AG20443 (cell line): ENCODE measurements around the gene ZDHHC19.
"Not testable (repeated sequence)": the region's sequence is repeated elsewhere in the genome, so short reads cannot be mapped to it uniquely, and the experiment has no call there.

Experiments used
- DNase-seq: peaks from one replicate; pipeline ENCODE4 v3.0.0; 2012; ENCODE audit warnings: low spot score, mixed read lengths

The ZDHHC19 gene

GRCh38 chr3:196202516-196202970 is 8.7 kb downstream of the ZDHHC19 start:
- DNase-seq: peak; percentile 56

DNA sequence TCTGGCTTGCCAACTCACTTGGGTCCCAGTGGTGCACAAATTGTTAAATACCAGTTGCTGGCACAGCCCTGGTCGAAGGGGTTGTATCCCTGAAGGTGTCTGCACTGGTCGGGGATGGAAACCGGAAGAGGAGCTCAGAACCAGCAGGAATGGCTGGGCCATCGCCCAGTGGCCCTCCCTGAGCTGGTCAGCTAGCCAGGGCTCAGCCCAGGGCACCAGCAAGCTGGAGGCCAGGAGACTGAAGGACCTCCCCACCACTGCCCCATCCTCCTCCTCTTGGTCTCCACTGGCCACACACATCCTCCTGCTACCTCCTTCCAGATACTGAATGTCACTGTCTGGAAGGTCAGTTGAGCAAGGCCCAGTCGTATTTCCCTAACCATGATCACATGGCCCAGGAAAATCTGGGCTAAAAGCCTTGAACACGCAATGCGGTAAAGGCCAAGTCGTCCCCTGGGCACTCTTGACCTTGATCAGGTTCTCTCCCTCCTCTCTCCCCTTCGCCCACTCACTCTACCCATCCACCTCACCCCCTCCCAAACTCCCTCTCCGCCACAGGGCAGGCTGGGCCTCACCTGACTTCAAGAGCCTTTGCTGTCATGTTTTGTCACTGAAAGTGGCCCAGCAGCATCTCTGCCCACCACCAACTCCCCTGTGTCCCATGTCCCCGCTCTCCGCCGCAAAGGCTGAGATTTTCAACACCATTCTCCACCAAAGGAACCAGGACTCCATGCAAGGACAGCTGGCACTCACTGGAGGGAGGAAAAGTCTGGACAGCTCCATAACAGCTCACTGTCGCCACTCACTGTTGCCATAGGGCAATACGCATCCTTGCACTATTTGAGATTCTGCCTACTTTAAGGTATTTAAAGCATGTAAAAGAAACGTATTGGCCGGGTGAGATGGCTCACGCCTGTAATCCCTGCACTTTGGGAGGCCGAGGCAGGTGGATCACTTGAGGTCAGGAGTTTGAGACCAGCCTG is 12.1 kb downstream of the ZDHHC19 start:
- no peak for DNase-seq

DNA sequence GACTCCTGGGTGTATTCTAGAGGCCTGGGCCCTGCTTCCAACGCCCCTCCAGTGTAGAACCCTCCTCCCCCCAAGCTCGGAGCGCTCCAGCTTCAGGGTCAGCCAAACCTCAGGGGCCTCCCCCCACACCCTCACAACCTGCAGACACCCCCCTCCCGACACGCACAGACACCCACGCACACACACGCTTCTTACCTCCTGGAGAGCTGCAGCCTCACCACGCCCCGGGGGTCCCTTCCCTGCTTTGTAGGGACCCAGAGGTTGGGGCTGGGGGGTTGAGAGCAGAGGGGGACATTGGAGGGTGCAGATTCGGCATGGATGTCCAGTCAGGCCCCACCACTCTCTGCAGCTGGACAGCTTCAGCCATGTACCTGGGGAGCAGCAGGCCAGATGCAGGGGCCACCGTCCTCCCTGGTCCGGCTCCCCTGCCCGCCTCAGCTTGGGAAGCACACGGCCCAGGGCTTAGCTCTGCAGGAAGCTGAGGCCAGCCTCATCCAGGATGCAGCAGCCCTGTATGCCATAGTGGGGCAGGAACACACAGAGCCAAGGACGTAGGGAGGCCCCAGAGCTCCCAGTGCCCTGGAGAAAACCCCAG is 13.0 kb downstream of the ZDHHC19 start:
- no peak for DNase-seq

DNA sequence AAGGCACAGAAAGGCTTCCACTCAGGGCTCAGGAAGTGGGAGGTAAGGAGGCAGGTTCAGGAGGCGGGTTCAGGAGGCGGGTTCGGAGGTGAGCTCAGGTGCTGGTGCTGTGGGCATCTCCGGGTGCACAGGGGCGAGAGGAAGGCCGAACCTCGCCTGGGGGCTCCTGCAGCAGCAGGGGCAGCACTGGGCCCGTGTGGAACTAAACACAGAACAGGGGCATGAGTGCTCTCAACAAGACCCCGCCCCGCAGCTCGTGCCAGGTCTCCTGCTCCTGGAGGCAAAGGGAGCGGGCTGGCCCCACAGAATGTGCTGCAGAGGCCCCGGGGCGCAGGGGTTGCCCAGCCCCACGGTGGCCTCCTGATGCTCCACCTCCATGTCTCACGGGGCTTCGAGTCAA is 13.7 kb downstream of the ZDHHC19 start:
- DNase-seq: peak; percentile 7

GRCh38 chr3:196195664-196196265 is 15.4 kb downstream of the ZDHHC19 start:
- no peak for DNase-seq

DNA sequence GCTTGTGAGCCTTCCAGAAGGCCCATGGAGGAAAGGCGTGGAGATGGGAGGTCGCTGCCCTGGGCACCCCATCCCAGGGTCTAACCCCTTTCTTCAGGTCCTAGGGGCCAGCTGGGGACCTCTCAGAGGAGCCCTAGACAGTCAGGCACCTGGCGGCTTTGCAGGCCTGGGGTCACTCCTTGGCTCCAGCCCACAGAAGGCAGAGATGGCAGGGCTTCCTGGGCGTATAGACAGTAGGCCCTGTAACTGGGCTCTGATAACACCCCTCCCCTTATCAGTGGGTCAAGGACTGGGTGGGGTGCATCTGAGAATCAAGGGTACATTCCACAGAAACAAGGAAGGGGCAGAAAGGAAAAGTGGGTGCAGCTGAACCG is 16.7 kb downstream of the ZDHHC19 start:
- no peak for DNase-seq

DNA sequence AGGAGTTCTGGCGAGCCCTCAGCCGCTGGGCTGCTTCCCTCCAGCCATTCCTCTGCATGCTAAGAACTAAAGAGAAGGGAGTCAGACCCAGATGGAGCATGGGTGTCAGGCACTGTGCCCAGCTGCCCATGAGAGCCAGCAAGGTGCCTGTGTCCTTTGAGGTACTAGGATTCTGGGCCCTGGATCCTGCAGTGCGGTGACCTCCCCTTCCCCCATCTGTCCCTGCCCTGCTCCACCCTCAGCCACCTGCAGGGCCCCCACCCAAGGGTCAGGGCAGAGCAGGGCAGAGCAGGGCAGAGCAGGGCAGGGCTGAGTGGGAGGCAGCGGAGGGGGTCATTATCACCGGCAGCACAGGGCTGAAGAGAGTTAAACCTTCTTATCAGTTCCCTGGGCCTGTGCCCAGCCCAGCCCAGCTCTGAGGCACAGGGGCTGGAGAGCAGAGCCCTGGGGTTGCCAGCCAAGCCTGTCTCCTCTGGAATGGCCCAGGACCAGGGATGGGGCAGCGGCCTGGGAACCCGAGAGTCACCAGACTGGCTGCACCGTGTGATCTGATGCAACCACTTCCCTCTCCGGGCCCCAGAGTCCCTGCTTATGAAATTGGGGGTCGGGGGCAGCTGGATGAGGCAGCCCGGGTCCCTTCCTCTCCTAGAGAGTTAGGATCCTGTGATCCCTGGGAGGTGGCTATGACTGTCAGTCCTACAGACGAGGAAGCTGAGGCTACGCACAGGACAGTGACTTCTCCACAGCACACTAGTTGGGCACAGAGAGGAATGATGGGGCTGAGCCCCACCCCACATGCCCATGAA is 17.3 kb downstream of the ZDHHC19 start:
- no peak for DNase-seq

DNA sequence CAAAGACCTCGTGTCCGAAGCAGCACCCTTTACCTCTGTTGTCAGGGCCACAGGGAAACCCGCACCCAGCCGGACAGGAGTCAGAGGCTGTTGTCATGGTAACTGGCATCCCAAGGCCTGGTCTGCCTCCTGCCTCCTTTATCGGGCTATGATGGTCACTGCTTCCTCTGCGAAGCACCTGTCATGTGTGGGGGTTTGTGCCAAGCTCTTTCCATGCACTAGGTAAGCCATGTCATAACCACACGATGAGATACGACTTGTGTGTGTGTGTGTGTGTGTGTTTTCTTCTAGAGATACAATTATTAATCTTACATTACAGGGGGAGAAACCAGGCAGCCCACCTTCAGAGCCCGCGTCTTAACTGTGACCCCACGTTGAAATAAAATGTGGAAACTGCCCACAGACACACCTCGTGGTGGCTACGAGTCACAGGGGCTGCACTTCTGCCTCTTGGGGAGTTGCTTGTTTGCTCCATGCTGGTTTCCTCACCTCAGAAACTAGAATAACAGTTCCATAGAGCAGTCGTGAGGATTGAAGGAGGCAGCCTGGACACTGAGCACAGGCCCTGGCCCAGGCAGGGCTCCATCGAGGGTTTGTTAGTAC is 18.0 kb downstream of the ZDHHC19 start:
- DNase-seq: no peak

DNA sequence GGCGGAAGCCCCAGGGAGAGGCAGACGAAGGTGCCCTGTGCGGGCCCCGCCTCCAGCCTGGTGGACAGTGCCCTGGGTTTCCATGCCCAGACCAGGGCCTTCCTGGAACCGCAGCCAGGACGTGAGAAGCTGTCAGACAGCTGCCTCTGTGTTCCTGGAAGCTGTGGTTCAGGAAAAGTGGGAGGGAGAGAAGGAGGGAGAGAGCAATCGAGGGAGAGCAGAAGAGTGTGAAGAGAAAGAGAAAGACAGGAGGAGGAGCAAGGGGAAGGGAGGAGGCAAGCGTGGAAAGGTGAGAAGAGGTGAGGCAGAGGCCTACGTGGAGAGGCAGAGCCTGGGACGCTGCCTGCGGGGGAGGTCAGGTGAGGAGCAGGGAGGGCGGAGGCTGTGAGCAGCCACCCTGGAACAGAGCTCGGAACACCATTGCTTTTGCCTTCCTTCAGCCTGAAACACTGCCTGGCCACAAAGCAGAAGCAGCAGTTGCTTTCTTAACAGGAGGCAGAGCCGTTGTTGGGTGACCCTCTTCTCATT is 18.6 kb downstream of the ZDHHC19 start:
- DNase-seq: no peak

- DNase-seq: no peak
These were observed 19.1 kb downstream of the ZDHHC19 start for GRCh38 chr3:196192036-196192523.

- no peak for DNase-seq
These were observed 21.4 kb downstream of the ZDHHC19 start for GRCh38 chr3:196189566-196190347.

GRCh38 chr3:196186651-196187573 is 24.3 kb downstream of the ZDHHC19 start:
- DNase-seq: no peak

DNA sequence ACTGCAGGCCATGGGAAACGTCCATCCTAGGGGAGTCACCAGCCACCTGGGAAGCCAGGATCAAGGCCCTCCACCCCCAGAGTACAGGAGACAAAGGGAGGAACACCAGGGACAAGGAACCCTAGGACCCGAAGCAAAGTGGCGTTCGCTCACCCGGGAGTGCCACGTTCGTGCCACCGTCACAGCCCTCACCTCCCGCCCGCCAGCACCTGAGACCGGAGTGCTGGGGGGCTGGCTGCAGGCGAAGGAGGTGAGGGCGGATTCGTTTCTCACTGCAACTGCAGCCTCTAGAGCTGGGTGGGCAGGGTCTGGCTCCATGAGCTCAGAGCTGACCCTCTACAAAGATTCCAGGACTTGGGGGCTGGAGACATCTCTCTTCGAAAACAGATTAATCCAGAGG is 26.3 kb downstream of the ZDHHC19 start:
- DNase-seq: no peak

DNA sequence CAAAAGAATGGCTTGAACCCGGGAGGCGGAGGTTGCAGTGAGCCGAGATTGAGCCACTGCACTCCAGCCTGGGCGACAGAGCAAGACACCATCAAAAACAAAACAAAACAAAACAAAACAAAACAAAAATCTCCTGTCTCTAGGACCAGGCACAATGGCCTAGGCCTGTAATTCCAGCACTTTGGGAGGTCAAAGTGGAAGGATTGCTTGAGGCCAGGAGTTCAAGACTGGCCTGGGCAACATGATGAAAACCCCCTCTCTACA is 27.1 kb downstream of the ZDHHC19 start:
- not testable (repeated sequence) for DNase-seq

GRCh38 chr3:196181127-196181546 is 30.1 kb downstream of the ZDHHC19 start:
- DNase-seq: no peak

GRCh38 chr3:196180346-196180745 is 30.9 kb downstream of the ZDHHC19 start:
- DNase-seq: no peak

- DNase-seq: peak; percentile 66
These were observed 31.6 kb downstream of the ZDHHC19 start for GRCh38 chr3:196179380-196180308.

DNA sequence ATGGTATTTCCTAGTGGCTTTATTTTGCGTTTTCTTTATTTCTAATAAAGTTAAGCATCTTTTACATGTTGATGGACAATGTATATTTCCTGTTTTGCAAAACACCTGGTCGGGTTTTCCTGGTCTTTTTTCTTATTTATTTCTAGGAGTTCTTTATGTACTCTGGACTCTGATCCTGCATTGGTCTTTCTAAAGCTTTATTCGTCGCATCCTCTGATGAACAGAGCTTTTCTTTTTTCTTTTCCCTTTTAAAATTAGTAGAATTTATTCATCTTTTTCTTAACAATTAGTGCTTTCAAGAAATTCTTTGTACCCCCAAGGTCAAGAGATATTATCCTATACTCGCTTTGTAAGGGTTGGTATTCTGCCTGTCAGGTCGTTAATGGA is 32.2 kb downstream of the ZDHHC19 start:
- DNase-seq: no peak
